ENCODE measurements around the gene TBX15. TPM values are rescaled to one million over a fixed set of nuclear protein-coding genes. Genes with fewer than 3 reads are reported as not detected.

The TBX15 gene
- total RNA-seq, 1 donor = under 0.01 TPM

DNA sequence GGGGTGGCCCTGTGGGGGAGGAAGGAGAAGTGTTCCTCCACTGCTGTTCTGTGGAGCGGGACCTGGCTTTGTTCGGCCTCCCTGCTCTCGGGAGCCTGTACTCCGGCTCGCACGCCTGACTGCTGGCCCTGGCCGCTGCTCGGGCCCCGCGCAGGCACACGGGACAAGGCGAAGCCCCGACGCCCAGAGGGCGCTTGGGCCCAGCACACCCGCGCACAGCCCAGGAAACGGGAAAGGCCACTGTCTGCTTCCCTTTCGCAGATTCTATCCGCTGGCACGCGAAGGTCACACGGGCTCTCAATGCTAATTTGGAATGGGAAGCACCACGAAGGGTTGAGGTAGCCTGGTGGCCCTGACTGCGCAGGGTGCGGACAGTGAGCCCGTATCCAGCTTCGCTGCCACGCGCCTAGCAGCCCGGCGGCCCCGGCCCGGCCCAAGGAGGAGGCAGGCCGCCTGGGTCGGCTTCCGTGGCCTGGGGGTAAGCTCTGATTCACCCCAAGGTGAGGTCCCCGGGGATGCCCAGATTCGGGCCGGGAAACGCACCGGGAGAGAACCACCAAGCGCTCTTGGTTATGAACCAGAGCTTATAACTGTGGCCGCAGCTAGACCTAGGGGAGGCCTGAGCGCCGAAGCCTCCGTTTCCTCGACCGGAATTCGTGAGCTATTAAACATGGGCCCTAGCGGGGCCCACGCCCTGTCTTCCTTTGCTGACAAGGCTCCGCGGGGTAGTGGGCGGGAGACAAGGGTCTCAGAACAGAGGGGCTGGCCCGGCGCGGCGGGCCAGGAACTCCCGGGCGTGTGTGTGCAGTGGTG is 19.7 kb upstream of the TBX15 start:
- TF ChIP-seq, protein P1, sequence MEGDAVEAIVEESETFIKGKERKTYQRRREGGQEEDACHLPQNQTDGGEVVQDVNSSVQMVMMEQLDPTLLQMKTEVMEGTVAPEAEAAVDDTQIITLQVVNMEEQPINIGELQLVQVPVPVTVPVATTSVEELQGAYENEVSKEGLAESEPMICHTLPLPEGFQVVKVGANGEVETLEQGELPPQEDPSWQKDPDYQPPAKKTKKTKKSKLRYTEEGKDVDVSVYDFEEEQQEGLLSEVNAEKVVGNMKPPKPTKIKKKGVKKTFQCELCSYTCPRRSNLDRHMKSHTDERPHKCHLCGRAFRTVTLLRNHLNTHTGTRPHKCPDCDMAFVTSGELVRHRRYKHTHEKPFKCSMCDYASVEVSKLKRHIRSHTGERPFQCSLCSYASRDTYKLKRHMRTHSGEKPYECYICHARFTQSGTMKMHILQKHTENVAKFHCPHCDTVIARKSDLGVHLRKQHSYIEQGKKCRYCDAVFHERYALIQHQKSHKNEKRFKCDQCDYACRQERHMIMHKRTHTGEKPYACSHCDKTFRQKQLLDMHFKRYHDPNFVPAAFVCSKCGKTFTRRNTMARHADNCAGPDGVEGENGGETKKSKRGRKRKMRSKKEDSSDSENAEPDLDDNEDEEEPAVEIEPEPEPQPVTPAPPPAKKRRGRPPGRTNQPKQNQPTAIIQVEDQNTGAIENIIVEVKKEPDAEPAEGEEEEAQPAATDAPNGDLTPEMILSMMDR (IDR thresholded peaks at IDR 0.05; ENCODE audit: insufficient read depth, low read depth, low read length) = no peak
- H3K4me3 ChIP-seq (ENCODE audit: low read depth, low read length) = peak overlapping the region; percentile 46
- DNase-seq (ENCODE audit: low read depth) = no peak

DNA sequence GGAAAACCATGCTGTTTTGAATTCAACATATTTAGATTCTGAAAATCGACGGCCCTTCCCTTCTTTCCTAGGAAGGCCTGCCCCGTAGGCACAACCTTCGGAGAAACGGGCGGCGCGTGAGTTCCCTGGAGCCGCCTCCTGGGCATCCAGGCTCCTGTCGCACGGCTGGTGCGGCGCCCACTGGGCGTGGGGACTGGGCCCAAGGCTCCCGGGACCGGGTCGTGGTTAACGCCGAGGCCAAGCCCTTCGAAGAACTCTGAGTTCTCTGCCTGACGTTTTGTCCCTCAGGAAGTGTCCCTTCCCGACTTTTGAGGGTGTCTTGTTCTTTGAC is 19.2 kb upstream of the TBX15 start:
- DNase-seq (ENCODE audit: low read depth) = no peak
- TF ChIP-seq, protein P1 (IDR thresholded peaks at IDR 0.05; ENCODE audit: insufficient read depth, low read depth, low read length) = no peak
- H3K4me3 ChIP-seq (ENCODE audit: low read depth, low read length) = no peak overlapping the region

DNA sequence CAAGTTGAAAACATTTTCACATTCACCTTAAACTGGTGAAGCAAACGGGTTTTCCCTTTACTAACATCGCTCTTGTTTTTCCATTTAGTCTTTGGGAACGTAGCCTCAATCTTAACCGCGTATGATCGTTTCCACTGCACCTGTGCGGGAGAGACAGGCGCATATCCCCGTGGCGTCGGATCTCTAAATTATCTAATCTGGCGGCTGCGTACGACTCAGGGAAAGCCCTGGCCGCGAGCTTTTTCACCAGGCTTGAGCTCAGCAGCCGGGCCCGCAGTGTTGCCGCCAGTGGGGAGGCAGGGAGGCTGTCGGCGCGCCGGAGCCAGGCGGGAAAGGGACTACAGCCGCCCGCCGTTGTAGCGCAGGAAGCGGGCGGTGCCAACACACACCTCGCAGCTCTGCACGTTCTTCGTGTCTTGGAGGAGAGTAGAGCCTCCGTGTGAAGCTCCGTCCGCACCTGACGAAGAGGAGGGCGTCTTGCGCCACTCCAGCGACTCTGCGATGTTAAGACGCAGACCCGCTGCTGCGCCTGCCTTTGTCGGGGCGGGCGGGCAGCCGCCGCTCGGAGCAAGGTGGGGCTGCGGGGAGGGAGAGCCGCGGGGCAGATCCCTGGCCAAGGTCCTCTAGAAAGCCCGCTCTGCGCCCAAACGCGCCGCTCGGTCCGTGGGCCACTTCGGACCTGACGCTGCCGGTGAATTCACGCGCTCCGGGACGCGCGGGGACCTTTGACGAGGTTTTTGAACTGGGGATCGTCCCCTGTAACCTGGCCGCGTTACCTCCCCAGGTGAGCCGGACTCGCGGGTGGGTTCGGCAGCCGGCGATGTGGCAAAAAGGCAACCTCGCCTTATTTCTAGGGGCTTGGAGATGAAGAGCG is 18.5 kb upstream of the TBX15 start:
- DNase-seq (ENCODE audit: low read depth) = no peak
- H3K4me3 ChIP-seq (ENCODE audit: low read depth, low read length) = no peak overlapping the region
- TF ChIP-seq, protein P1 (IDR thresholded peaks at IDR 0.05; ENCODE audit: insufficient read depth, low read depth, low read length) = no peak

DNA sequence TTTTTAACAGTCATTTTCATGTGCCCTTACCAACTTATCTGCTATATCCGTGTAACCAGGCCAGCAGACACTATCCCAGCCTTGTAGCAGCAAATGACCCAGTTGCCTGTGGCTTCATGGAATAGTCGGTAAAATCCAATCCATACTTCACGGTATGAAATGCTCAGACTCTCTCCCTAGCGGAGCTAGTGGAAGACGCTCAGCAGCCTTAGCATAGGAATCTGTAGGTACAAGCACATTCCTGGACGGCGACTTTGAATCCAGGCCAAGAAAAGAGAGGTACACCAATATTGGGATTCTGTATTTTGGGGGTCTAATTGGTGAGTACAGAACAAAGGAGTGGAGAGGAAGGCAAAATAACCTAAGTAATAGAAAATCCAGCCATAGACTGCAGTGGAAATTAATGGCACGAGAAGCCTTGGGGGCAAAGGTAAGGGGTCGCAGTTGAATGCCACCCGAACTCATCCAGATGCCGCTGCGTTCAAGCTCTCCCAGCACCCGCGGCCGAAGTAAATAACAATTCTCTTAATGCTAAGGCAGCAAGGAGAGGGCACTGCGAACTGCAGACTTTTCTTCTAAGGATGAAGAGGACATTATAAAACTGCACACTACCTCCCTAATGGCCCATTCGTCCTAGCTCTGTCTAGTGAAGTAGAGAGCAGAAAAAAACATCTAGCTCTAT is 17.7 kb upstream of the TBX15 start:
- no peak for DNase-seq (ENCODE audit: low read depth)
- TF ChIP-seq, protein P1 (IDR thresholded peaks at IDR 0.05; ENCODE audit: insufficient read depth, low read depth, low read length) = no peak
- no peak overlapping the region for H3K4me3 ChIP-seq (ENCODE audit: low read depth, low read length)

DNA sequence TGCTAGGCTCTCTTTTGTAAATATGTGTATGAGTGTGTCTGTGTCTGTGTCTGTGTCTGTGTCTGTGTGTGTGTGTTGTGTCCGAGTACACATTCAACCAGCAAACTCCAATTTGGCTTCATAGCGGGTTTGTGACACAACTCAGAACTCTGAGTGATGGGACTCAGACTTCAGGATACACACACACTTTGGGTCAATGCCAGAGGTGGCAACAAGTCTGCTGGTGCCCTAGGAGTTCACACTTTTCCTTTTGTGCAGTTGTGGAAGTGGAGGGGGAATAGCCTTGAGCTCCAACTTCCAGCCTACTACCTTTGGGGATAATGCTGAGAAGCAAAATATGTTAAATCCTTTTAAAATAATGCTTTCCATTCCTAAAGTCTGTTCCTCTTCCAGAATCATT is 16.6 kb upstream of the TBX15 start:
- no peak for DNase-seq (ENCODE audit: low read depth)
- no peak overlapping the region for H3K4me3 ChIP-seq (ENCODE audit: low read depth, low read length)
- TF ChIP-seq, protein P1 (IDR thresholded peaks at IDR 0.05; ENCODE audit: insufficient read depth, low read depth, low read length) = no peak

DNA sequence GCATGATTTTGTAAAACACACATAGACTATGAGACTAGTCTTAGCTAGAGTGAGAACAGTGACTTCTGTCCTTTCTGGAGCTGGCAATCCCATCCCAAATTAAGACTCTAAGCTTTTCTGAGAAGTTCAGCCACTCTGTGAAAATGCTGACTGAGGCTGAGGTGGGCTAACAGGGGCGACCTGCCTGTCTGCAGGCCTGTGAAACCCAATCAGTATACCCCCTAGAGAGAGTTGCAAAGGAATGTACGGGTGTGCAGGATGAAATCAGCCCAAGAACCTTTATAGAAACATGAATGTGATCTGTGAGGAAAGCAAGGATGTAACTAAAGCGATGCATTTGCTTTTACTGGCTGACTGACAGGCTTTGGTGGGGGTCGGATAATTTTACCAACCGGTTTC is 16.0 kb upstream of the TBX15 start:
- H3K4me3 ChIP-seq (ENCODE audit: low read depth, low read length) = no peak overlapping the region
- DNase-seq (ENCODE audit: low read depth) = no peak
- TF ChIP-seq, protein P1 (IDR thresholded peaks at IDR 0.05; ENCODE audit: insufficient read depth, low read depth, low read length) = no peak

Measured in fibroblast of villous mesenchyme (primary cell).